ENCODE data around the gene NFATC4. TPM values are rescaled to one million over a fixed set of nuclear protein-coding genes. Genes with fewer than 3 reads are reported as not detected.

The NFATC4 gene
- total RNA-seq, 1 experiment from 2014 or later, result 15.1 TPM

DNA sequence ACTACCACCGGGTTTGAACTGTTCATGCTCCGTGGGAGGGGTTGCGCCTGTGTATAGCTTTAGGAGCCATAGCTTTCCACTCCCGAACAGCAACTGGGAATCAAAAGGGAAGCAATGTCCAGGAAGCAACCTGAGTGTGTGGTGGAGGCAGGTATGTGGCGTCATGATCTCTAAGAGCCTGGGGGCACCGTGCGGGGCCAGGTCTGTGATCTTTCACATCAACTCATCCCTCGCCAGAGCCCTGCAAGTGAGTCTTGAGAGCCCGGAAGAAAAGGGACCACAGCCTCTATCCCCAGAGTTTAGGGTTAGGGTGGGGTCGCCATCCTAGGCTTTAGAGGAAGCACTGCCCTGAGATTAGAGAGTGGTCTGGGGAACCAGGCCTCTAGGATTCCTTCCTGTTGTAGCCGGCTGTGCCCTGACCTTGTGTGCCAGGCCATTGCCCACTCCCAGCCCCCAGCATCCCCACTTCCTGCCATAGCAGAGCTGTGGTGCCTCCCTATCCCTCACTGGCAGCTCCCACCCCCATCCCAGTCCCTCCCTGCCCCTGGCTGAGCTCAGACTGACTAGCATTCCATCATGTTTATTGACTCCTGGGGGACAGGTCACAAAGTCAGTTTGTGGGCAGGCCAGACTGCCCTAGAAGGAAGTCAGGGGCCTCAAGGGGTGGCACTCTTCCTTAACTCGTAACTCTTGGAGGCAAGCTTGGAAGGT, 32.4 kb upstream of the NFATC4 start:
- H3K27me3 ChIP-seq (ENCODE audit: low read length), result no peaks in the 10 kb centered on the region
- no peaks in the 10 kb centered on the region for H3F3A ChIP-seq (ENCODE audit: low read length, unreplicated experiment)
- no peaks in the 10 kb centered on the region for H4K20me1 ChIP-seq (ENCODE audit: low read length)
- no peaks in the 10 kb centered on the region for H3K36me3 ChIP-seq (ENCODE audit: low read depth, low read length)
- POLR2A ChIA-PET (ENCODE audit: unreplicated experiment), result no interaction called here
- no peak overlapping the region for H3K4me2 ChIP-seq (ENCODE audit: low read length)
- no TSS peak for BruUV-seq (replicated peaks)
- intact Hi-C loops (cut with micrococcal nuclease), result no loop called here
- H3K9ac ChIP-seq (ENCODE audit: low read length), result no peak overlapping the region
- H3K9me3 ChIP-seq (ENCODE audit: low read length), result no peaks in the 10 kb centered on the region
- H3K4me3 ChIP-seq (ENCODE audit: low read length), result no peak overlapping the region
- H3K79me2 ChIP-seq (ENCODE audit: low read length), result no peaks in the 10 kb centered on the region
- no peak overlapping the region for H3K27ac ChIP-seq (ENCODE audit: low read length)
- no peak overlapping the region for H2AFZ ChIP-seq (ENCODE audit: low read length)
- DNase-seq (no peak), ATAC-seq (no peak)
- TF ChIP-seq EZH2 (IDR thresholded peaks at IDR 0.05; ENCODE audit: low read length, unreplicated experiment), result no peak
- TF ChIP-seq CTCF (conservative IDR thresholded peaks at IDR 0.05; ENCODE audit: low read depth, low read length), result no peak
- no peak for TF ChIP-seq EZH2phosphoT487 (IDR thresholded peaks at IDR 0.05; ENCODE audit: borderline replicate concordance, low read length)
- H3K9me2 ChIP-seq (replicated peaks; ENCODE audit: low read length), result no peaks in the 10 kb centered on the region
- H3K4me1 ChIP-seq (ENCODE audit: insufficient read depth, low read length), result peaks cover 5% of the 10 kb centered on the region; the same call in 1 of the 2 replicates
- CTCF ChIA-PET, result no interaction called here

- no peak for TF ChIP-seq CTCF (conservative IDR thresholded peaks at IDR 0.05; ENCODE audit: low read depth, low read length)
- no peak for TF ChIP-seq EZH2phosphoT487 (IDR thresholded peaks at IDR 0.05; ENCODE audit: borderline replicate concordance, low read length)
- no peak for TF ChIP-seq EZH2 (IDR thresholded peaks at IDR 0.05; ENCODE audit: low read length, unreplicated experiment)
- no peaks in the 10 kb centered on the region for H3K9me3 ChIP-seq (ENCODE audit: low read length)
- no peak overlapping the region for H3K9ac ChIP-seq (ENCODE audit: low read length)
- H3K36me3 ChIP-seq (ENCODE audit: low read depth, low read length), result no peaks in the 10 kb centered on the region
- H3K27me3 ChIP-seq (ENCODE audit: low read length), result no peaks in the 10 kb centered on the region
- intact Hi-C loops (cut with micrococcal nuclease), result no loop called here
- H3K79me2 ChIP-seq (ENCODE audit: low read length), result no peaks in the 10 kb centered on the region
- H3F3A ChIP-seq (ENCODE audit: low read length, unreplicated experiment), result no peaks in the 10 kb centered on the region
- H3K4me3 ChIP-seq (ENCODE audit: low read length), result no peak overlapping the region
- CTCF ChIA-PET, result no interaction called here
- peaks cover 5% of the 10 kb centered on the region; the same call in 1 of the 2 replicates for H3K4me1 ChIP-seq (ENCODE audit: insufficient read depth, low read length)
- POLR2A ChIA-PET (ENCODE audit: unreplicated experiment), result no interaction called here
- DNase-seq (no peak), ATAC-seq (no peak)
- H2AFZ ChIP-seq (ENCODE audit: low read length), result no peak overlapping the region
- H4K20me1 ChIP-seq (ENCODE audit: low read length), result no peaks in the 10 kb centered on the region
- no peak overlapping the region for H3K27ac ChIP-seq (ENCODE audit: low read length)
- no TSS peak for BruUV-seq (replicated peaks)
- H3K9me2 ChIP-seq (replicated peaks; ENCODE audit: low read length), result no peaks in the 10 kb centered on the region
- H3K4me2 ChIP-seq (ENCODE audit: low read length), result no peak overlapping the region
These were observed 30.7 kb upstream of the NFATC4 start for GRCh38 chr14:24337144-24337823.

- no peak overlapping the region for H3K4me3 ChIP-seq (ENCODE audit: low read length)
- H3K4me2 ChIP-seq (ENCODE audit: low read length), result no peak overlapping the region
- no peaks in the 10 kb centered on the region for H3K36me3 ChIP-seq (ENCODE audit: low read depth, low read length)
- H2AFZ ChIP-seq (ENCODE audit: low read length), result no peak overlapping the region
- no peaks in the 10 kb centered on the region for H3F3A ChIP-seq (ENCODE audit: low read length, unreplicated experiment)
- ChIA-PET CTCF (no interaction called here), POLR2A (ENCODE audit: unreplicated experiment) (no interaction called here)
- H3K79me2 ChIP-seq (ENCODE audit: low read length), result no peaks in the 10 kb centered on the region
- no peak for DNase-seq
- no peak for ATAC-seq
- H3K27me3 ChIP-seq (ENCODE audit: low read length), result no peaks in the 10 kb centered on the region
- H3K4me1 ChIP-seq (ENCODE audit: insufficient read depth, low read length), result peaks cover 5% of the 10 kb centered on the region; the same call in 1 of the 2 replicates
- no peak overlapping the region for H3K27ac ChIP-seq (ENCODE audit: low read length)
- H3K9ac ChIP-seq (ENCODE audit: low read length), result no peak overlapping the region
- no peak for TF ChIP-seq CTCF (conservative IDR thresholded peaks at IDR 0.05; ENCODE audit: low read depth, low read length)
- no peak for TF ChIP-seq EZH2phosphoT487 (IDR thresholded peaks at IDR 0.05; ENCODE audit: borderline replicate concordance, low read length)
- TF ChIP-seq EZH2 (IDR thresholded peaks at IDR 0.05; ENCODE audit: low read length, unreplicated experiment), result no peak
- H4K20me1 ChIP-seq (ENCODE audit: low read length), result no peaks in the 10 kb centered on the region
- intact Hi-C loops (cut with micrococcal nuclease), result no loop called here
- no peaks in the 10 kb centered on the region for H3K9me3 ChIP-seq (ENCODE audit: low read length)
- no TSS peak for BruUV-seq (replicated peaks)
- H3K9me2 ChIP-seq (replicated peaks; ENCODE audit: low read length), result no peaks in the 10 kb centered on the region
These were observed 30.2 kb upstream of the NFATC4 start for GRCh38 chr14:24337824-24338175.
